Gastrocnemius medialis (tissue), 4 donors: ENCODE measurements around the gene RABGAP1L.

Experiments
- CTCF ChIP-seq, 5 experiments: fragments of 450-650 bp in 3 of 5; fragments of 200-600 bp in 2 of 5; sonication (generic) in 2 of 5; IDR thresholded peaks in 4 of 5; conservative IDR thresholded peaks in 1 of 5; 1 replicate in 4 of 5; 2 replicates in 1 of 5; pipeline ENCODE4 v1.5.1; 2016 to 2019; ENCODE audit warnings: antibody characterized with exemption in 5 of 5, mild to moderate bottlenecking in 3 of 5, moderate library complexity in 3 of 5
- POLR2A ChIP-seq, 2 donors: fragments of 450-650 bp; IDR thresholded peaks; one replicate each; pipeline ENCODE4 v1.6.1; 2017; ENCODE audit warnings: antibody characterized with exemption in 2 of 2, mild to moderate bottlenecking in 2 of 2, moderate library complexity in 2 of 2

- TF ChIP-seq CTCF (IDR thresholded peaks at IDR 0.05 in 4 of 5, conservative IDR thresholded peaks at IDR 0.05 in 1 of 5) = no peak
- no peak for TF ChIP-seq POLR2A (IDR thresholded peaks at IDR 0.05)
Measured at GRCh38 chr1:174408146-174408545, 248.8 kb downstream of the RABGAP1L start.
